ENCODE data around the gene AXL.
"Not testable (repeated sequence)": the region's sequence is repeated elsewhere in the genome, so short reads cannot be mapped to it uniquely, and the experiment has no call there.

The AXL gene

DNA sequence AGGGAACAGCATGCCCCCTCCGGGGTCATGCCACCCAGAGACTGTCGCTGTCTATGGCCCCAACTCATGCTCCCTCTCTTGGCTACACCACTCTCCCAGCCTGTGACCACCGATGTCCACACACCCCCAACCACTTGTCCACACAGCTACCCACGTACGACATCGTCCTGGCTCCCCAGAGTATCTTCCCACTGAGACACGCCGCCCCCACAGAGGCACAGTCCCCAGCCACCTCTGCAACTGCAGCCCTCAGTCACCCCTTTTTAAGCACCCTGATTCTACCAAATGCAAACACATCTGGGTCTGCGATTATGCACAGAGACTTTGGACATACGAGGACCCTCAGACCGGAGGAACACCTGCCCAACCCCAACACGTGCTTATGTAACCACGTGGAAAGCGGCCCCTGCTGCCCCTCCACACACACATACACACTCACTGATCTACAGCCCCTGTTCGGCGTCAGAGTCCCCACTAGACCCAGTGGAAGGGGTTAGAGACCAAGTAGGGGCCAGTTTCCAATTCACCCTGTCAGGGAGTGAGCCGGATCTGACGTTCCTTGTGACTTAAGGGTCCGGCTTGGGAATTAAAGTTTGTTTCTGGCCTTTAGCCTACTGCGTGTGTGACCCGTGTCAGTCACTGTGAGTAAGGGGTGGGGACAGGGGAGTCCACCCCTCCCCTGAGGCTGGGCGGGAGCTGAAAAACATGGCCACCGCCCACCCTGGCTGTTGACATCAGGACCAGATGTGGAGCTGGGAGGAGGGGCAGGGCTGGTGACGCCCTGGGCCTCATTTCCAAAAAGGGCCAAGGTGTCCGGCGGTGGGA lies 11.9 kb upstream of the AXL start:
- no peak for DNase-seq (ENCODE audit: low read depth in 2 of 2)

DNA sequence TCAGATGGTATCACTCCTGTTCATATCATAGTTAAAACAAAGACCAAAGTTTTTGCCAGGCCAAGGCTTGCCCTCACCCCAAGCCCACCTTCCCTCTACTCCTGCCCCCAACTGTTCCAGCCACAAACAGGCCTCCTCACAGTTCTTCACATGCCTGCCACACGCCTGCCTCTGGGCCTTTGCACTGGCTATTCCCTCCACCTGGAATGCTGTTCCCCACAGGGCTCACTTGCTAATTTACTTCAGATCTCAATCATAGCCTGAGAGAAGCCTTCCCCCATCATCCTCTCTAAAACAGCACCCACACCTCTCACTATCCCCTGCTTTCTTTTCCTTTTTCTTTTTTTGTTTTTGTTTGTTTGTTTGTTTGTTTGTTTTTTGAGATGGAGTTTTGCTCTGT lies 4.9 kb upstream of the AXL start:
- no peak for DNase-seq (ENCODE audit: low read depth in 2 of 2)

DNA sequence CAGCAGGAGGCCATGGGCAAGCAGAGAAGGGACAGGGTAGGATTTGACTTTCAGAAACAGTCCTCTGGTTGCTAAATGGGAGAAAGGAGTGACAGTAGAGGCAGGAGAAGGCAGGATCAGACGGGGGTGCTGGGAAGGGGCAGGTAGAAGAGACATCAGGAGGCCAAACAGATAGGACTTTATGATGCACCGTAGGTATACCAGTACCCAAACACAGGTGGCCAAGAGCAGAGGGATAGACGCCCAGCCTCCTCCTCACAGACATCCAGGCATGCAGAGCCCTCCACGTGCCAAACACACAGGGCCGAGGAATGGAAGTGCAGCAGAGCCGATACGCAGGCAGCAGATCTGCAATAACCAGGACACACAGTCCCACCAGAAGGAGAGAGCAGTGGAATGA lies 1.3 kb upstream of the AXL start:
- no peak for DNase-seq (ENCODE audit: low read depth in 2 of 2)

DNA sequence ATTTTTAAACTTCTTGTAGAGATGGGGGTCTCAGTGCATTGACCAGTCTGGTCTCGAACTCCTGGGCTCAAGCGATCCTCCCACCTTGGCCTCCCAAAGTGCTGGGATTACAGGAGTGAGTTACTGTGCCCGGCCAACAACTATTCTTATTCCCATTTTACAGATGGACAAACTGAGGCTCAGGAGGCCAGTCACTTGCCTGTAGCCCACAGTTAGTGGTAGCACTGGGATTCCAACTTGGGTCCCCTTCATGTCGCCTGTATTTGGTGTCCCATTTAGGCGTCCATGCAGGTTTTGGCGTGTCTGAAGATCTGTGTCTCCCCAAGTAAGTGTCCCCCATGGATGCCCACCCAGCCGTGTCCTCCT lies 791 bp upstream of the AXL start:
- no peak for DNase-seq (ENCODE audit: low read depth in 2 of 2)

DNA sequence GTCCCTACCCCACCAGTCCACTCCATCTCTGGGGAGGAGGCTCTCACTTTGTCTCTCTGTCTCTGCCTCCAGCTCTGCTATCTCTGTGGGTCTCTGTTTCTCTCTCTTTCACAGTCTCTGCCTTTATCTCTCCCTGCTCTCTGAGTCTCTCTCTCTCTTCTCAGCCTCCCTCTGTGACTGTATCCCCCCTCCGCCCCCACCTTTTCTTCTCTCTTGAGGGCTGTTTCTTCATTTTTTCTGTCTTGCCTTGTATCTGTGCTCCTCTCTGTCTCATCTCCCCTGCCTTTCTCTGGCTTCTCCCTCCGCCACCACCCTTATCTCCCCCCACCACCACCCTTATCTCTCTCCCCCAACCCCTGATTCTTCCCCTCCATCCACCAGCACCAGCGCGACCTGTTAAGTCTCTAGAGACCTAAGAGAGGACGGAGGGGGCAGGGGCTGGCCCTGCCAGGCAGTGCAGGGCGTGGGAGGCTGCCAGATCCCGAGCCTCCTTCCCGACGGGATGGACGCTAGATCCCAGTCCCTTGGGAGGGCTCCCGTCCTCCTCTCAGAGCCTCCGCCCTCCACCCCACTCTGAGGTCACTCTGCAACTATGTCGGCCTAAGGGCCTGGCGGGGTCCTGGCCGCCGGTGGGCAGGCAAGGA lies 1.0 kb downstream of the AXL start:
- no peak for DNase-seq (ENCODE audit: low read depth in 2 of 2)

DNA sequence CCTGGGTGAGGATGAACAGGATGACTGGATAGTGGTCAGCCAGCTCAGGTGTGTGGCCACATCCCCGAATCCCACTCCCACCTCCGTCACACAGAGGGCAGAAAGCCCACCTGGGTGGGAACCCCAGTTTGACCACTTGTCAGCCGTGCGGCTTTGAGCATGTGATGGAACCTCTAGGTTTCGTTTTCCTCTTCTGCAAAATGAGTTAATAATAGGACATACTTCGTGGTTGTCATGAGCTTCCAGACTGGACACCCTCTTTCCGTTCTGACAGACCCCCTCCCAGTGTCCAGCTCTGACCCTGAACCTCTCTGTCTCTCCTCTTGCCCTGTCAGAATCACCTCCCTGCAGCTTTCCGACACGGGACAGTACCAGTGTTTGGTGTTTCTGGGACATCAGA lies 1.8 kb downstream of the AXL start:
- DNase-seq (ENCODE audit: low read depth in 2 of 2) = no peak

DNA sequence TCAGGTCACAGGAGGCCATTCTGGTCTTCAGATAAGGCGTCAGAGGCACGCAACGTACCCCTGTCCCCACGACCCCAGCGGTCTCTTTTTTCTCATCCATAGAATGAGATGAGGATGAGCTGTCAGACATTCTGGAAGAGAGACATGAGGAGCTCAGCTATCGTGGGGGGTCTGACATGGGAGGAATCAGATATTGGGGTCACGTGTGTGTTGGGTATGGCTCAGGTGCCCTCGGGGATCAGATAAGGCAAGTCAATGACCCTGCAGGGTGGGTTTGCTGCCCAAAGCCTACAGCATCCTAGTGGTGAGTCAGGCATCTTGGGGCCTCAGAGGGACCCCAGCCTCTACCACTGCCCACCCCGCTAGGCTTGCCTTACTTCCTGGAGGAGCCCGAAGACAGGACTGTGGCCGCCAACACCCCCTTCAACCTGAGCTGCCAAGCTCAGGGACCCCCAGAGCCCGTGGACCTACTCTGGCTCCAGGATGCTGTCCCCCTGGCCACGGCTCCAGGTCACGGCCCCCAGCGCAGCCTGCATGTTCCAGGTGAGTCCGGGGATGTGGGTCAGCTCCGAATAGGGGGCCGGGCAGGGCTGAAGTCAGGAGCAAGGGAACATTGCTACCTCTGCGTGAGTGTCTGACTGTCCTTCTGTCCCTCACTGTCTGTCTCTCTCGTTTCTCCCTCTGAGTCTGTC lies 2.6 kb downstream of the AXL start:
- no peak for DNase-seq (ENCODE audit: low read depth in 2 of 2)

DNA sequence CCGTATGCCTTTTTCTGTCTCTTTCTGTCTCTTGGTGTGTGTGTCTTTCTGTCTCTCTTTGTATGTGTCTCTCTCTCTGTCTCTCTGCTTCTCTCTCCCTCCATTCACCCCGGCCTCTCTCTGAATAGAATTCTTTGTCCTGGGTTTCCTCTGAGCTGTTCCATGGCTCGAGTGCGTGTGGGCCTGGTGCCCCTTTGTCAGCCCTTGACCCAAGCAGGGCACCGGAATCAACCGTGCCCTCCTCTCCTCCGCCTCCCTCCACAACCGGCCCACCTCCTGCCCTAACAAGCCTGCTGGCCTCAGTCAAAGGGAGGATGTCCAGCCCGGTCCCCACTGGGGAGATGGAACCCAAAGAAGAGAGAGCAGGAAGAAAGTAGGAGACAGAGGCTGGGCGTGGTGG lies 3.2 kb downstream of the AXL start:
- DNase-seq (ENCODE audit: low read depth in 2 of 2) = no peak

DNA sequence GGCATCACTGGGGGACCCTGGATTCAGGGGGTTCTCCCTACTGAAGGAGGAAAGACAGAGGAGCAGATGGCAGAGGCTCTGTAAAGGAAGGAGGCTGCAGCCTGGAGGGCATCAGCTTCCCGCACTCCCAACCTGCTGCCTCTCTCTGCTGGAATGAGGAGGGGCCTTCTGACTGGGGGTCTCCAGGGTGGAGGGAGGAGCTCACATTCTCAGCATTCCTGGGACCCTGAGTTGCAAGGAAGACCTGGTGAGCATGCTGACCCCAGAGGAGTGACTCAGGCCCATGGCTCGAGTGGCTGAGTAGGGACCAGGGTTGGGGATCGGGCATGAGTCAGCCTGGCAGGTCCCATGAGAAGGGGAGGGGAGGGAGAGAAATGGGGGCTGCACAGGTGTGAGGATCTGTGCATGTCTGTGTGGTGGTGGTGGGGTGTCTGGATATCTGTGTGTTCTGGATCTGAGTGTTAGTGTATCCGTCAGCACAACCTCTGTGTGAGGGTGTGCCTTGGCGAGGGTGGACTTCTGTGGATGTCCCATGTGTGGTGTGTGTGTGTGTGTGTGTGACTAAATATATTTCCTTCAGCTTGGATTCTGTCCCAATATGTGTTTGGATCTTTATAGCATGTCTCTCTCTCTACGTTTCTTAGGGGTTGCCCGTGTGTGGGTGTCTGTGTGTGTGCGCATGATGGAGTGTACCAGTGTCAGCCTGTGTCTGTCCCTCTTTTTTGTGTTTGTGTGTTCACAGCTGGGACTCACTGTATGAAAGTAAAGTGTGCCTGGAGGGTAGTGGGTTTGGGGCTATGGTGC lies 4.6 kb downstream of the AXL start:
- DNase-seq (ENCODE audit: low read depth in 2 of 2) = no peak

DNA sequence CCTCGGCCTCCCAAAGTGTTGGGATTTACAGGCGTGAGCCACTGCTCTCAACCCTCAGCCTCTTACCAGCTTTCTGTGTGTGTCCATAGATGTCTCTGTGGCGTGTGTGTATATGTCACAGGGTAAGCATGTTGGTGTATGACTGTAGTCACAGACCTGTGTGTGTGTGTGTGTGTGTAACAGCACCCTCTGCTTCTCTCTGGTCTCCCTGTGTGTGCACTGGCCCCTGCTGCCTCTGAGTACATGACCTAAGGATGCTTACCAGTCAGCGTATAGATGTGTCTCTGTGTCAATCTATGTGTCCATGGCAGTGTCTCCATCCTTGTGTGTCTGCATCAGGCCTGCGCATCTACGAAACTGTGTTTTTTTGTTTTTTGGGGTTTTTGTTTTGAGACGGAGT lies 5.6 kb downstream of the AXL start:
- DNase-seq (ENCODE audit: low read depth in 2 of 2) = no peak

DNA sequence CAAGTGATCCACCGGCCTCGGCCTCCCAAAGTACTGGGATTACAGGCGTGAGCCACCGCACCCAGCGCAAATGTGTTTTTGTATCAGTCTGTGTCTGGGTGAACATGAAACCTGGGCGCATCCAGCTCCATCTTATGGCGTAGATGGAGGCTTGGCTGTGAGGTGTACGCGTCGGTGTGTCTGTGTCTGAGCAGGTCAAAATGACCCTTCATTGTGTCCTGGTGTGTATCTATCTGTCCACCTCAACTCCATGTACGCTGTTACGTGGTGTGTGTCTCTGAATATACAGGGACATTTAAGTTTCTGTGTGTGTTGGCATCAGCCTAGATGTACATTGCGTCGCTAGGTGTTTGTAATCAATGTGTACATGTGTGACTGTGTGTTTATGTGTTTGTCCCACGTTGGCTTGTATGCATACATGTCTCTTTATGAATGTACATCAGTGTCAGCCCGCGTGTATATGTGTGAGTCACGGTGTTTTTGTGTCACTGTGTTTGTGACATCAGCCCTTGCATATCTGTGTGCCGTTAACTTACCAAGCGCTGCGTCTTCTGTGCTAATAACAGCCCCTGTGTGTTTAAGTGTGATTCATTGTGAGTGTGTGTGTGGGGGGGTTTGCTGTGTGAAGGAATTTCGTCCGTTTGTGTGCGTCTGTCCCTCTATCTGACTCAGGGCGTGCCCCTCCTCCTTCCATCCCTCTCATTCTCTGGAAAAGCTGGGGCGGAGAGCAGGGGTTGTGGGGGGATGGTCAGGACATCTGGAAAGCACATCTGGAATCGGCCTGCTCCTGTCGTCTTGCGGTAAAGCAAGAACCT lies 6.4 kb downstream of the AXL start:
- DNase-seq (ENCODE audit: low read depth in 2 of 2) = peak; percentile 13 to 54

DNA sequence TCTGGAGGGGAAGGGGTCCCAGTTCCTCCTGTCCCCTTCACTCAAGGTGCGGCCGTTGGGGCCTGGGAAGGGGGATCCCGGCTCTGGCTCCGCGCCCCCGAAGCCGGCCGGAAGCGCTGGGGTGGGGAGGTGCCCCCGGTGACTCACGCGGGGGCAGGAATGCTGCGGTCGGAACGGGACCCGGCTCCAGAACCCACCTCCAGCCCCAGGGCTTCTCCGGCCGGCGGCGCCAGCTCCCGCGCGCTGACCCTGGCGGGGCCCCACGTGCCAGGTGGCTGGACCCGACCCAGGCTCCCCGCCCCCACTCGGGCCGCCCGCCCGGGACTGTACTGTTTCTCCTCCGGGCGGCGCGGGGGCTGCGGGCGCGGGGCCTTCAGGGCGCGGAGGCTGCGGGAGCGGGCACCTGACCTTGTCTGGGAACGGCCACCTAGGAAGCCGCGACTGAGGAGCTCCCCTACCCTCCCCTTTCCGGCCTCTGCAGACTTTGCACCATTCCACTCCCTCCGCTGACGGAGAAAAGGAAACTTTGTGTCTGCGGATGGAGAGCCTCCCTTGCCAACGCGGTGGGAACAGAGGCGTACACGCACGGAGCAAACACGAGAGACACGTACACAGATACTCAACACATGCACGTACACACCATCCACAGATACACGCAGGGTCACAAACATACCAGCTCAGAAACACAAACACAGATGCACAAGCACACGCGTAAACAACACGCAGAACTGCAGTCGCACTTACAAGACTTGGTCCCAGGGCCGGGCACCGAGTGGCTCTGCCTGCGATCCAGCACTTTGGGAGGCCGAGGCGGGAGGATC lies 7.2 kb downstream of the AXL start:
- DNase-seq (ENCODE audit: low read depth in 2 of 2) = peak; percentile 32

DNA sequence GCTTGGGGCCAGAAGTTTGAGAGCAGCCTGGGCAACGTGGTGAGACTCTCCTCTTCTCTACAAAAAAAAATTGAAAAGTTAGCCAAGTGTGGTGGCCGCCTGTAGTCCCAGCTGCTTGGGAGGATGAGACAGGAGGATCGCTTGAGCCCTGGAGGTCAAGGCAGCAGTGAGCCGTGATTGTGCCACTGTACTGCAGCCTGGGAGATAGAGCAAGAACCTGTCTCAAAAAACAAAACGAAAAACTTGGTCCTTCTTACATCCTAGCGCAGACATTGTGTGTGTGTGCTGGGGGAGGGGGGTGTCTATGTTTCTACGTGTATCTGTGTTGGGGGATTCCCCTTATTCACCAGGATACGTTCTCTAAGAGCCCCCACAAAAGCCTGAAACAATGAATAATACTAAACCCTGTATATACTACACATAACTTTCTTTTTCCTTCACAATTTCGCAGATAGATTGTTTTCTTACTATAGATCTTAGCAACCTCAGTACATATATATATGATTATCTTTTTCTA lies 7.9 kb downstream of the AXL start:
- no peak for DNase-seq (ENCODE audit: low read depth in 2 of 2)

DNA sequence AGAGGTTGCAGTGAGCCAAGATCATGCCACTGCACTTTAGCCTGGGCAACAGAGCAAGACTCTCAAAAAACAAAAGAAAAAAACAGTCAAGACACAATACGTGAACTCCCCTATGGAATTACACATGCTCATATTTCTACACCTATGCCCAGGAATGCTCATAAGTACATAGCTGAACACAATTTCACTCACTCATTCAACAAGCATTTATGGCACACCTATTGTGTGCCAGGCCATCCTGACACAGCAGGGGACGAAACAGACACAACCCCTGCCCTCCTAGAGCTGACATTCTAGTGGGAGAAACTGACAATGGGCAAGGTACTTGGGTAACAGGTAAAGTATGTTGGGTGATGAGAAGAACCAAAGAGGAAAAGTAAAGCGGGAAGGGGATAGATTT lies 9.5 kb downstream of the AXL start:
- no peak for DNase-seq (ENCODE audit: low read depth in 2 of 2)

DNA sequence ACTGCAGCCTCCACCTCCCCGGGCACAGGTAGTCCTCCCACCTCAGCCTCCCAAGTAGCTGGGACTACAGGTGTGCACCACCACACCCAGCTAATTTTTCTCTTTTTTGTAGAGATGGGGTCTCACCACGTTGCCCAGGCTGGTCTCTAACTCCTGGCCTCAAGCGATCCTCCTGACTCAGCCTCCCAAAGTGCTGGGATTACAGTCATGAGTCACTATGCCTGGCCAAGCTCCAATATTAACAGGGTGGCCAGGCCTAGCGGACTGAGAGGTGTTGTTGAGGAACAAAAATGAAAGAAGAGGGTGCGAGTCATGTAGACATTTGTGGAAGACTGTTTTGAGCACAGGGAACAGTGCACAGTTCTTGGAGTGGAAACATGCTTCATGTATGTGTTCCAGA lies 10.3 kb downstream of the AXL start:
- not testable (repeated sequence) for DNase-seq (ENCODE audit: low read depth in 2 of 2)

DNA sequence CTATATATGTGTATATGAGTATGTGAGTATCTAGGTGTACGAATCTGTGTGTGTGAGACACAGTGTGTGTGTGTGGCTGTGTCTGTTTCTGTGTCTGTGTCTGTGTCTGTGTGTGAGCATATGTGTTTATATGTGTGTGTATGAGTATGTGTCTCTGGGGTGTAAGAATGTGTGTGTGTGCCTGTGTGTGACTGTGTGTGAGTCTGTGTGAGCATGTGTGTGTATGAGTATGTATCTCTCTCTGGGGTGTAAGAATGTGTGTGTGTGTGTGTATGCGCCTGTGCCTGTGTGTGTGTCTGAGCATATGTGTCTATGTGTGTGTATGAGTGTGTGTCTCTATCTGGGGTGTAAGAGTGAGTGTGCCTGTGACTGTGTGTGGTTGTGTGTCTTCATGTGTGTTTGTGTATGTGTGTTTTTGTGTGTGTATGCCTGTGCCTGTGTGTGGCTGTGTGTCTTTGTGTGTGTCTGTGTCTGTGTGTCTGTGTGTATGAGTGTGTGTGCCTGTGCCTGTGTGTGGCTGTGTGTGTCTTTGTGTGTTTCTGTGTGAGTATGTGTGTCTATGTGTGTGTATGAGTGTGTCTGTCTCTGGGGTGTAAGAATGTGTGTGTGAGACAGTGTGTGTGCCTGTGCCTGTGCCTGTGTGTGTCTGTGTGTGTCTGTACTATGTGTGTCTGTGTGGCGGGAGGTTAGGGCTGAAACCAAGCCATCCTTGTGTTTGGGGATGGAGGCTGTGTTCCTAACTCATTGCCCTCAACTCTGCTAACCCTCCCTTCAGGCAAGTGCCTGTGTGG lies 11.2 kb downstream of the AXL start:
- no peak for DNase-seq (ENCODE audit: low read depth in 2 of 2)

DNA sequence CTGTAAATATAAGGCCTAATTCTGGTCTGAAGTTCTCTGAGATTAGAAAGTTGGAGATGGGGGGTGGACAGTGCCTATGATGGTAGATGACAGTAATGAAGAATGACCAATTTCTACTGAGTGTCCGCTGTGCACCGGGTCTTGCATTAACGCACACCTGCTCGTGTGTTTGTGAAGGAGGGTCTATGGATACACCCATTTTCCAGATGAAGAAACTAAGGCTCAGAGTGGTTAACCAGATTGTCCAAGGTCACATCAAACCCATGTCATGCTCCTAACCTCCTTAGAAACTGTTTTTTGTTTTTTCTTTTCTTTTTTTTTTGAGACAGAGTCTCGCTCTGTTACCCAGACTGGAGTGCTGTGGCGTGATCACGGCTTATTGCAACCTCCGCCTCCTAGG lies 13.7 kb downstream of the AXL start:
- DNase-seq (ENCODE audit: low read depth in 2 of 2) = no peak

DNA sequence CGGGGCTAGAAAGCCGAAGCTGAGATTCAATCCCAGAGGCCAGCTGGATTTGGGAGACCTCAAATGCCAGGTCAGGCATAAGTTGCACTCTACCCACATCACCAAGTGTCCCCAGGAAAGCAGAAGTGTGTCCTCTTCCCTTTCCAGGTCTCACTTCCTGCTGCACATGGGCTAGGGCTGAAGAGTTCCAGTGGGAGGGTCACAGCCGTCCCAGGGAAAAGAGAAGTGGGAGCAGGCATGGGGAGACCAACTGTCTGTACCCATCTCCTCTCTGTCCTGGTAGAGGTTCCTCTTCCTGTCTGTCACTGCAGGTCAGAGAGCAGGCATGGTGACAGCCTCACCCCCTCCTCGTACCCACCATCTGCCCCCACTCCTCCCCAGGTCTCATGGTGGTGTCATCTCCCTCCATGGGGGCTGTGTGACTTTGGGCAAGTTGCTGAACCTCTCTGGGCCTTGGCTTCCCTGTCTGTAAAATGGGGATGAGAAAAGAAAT lies 14.8 kb downstream of the AXL start:
- DNase-seq (ENCODE audit: low read depth in 2 of 2) = no peak

DNA sequence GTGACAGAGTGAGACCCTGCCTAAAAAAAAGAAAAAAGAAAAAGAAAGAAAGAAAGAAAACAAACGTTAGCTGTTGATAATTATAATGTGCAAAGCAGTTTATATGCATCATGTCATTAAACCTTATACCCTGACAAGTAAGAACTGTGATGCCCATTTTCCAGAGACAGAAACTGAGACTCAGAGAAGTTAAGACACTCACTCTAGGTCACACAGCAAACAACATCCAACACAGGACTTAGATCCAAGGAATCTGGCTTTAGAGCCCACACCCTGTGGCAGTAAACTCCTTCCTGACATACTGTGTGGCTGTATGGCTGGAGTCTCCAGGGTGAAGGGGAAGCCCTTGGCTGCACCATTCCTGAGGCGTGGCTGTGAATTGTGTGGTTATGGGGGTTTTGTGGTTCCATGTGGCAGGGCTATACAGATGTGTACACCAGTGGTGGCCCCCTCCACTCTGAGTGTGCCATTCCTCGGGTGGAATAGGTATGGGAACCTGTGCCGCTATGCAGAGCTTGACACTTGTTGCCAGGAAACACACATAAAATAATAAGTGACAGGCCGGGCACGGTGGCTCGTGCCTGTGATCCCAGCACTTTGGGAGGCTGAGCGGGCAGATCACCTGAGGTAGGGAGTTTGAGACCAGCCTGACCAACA lies 15.6 kb downstream of the AXL start:
- no peak for DNase-seq (ENCODE audit: low read depth in 2 of 2)

Measured in stimulated activated CD8-positive, alpha-beta memory T cell treated with anti-CD3 and anti-CD28 coated beads, Interleukin-15, amount 100 ng/mL, for 48 hours (primary cell).